Chondrocyte (in vitro differentiated cells): ENCODE data around the gene TTC28. TPM values are rescaled to one million over a fixed set of nuclear protein-coding genes. Genes with fewer than 3 reads are reported as not detected.
A peak's percentile ranks its signal among the peaks of the same experiment; 100 is the strongest.

Experiments
- DNase-seq: peaks from one replicate; pipeline ENCODE4 v3.0.0; 2021; ENCODE audit warnings: mixed read lengths, low spot score
- H3K27ac Mint-ChIP-seq: one replicate; pipeline ENCODE4 v1.8.0; 2021; ENCODE audit warnings: mild to moderate bottlenecking, moderate library complexity, mixed read lengths; ENCODE audit not compliant: unreplicated experiment
- H3K27me3 Mint-ChIP-seq: 2 replicates; pipeline ENCODE4 v1.8.0; 2021; ENCODE audit warnings: low read depth, mixed read lengths
- H3K36me3 Mint-ChIP-seq: 2 replicates; pipeline ENCODE4 v1.8.0; 2021; ENCODE audit warnings: low read depth, mixed read lengths
- H3K4me1 Mint-ChIP-seq: 2 replicates; pipeline ENCODE4 v1.8.0; 2021; ENCODE audit warnings: low read depth, mild to moderate bottlenecking, mixed read lengths
- H3K4me3 Mint-ChIP-seq: one replicate; pipeline ENCODE4 v1.8.0; 2021; ENCODE audit warnings: mild to moderate bottlenecking, moderate library complexity, mixed read lengths; ENCODE audit not compliant: unreplicated experiment
- H3K9me3 Mint-ChIP-seq: 2 replicates; pipeline ENCODE4 v1.8.0; 2021; ENCODE audit warnings: low read depth, mixed read lengths
- CTCF ChIP-seq: fragments of 200-600 bp; sonication (generic); IDR thresholded peaks from 2 replicates; pipeline ENCODE4 v1.5.0; 2021; ENCODE audit warnings: antibody characterized with exemption, mild to moderate bottlenecking, moderate library complexity
- total RNA-seq: library from RNA; stranded (reverse); gene quantifications from 3 replicates; pipeline ENCODE4 v1.2.1, GENCODE V29; 2021

The TTC28 gene
- total RNA-seq, 1 donor from 2014 or later = 38.3 TPM

- no peak for TF ChIP-seq CTCF
- Mint-ChIP-seq H3K4me1 (peaks cover 27% of the 10 kb centered on the region), H3K9me3 (no peaks in the 10 kb centered on the region), H3K27ac (no peak overlapping the region), H3K36me3 (no peaks in the 10 kb centered on the region), H3K4me3 (no peak overlapping the region), H3K27me3 (no peaks in the 10 kb centered on the region)
- DNase-seq = no peak
Observed at GRCh38 chr22:28597665-28598064, 82.0 kb downstream of the TTC28 start.

GRCh38 chr22:28594797-28595462, 84.7 kb downstream of the TTC28 start:
- no peaks in the 10 kb centered on the region for H3K9me3 Mint-ChIP-seq
- peaks cover 27% of the 10 kb centered on the region for H3K4me1 Mint-ChIP-seq
- no peaks in the 10 kb centered on the region for H3K27me3 Mint-ChIP-seq
- TF ChIP-seq CTCF = peak; percentile 96
- no peak overlapping the region for H3K4me3 Mint-ChIP-seq
- H3K27ac Mint-ChIP-seq = no peak overlapping the region
- H3K36me3 Mint-ChIP-seq = no peaks in the 10 kb centered on the region
- DNase-seq = no peak

- Mint-ChIP-seq H3K4me1 (peaks cover 27% of the 10 kb centered on the region), H3K4me3 (no peak overlapping the region), H3K9me3 (no peaks in the 10 kb centered on the region), H3K27me3 (no peaks in the 10 kb centered on the region), H3K36me3 (no peaks in the 10 kb centered on the region), H3K27ac (no peak overlapping the region)
- TF ChIP-seq CTCF = no peak
- no peak for DNase-seq
Observed at GRCh38 chr22:28594076-28594796, 85.4 kb downstream of the TTC28 start.

GRCh38 chr22:28593299-28593698, 86.3 kb downstream of the TTC28 start:
- DNase-seq = no peak

More at GRCh38 chr22:28593299-28593698, 86.3 kb downstream of the TTC28 start:
- H3K4me1 Mint-ChIP-seq = peaks cover 27% of the 10 kb centered on the region
- TF ChIP-seq CTCF = no peak
- H3K27me3 Mint-ChIP-seq = no peaks in the 10 kb centered on the region
- no peak overlapping the region for H3K4me3 Mint-ChIP-seq
- no peaks in the 10 kb centered on the region for H3K36me3 Mint-ChIP-seq
- H3K27ac Mint-ChIP-seq = no peak overlapping the region
- H3K9me3 Mint-ChIP-seq = no peaks in the 10 kb centered on the region
